GM19099 (cell line): ENCODE results near the gene CDK14.

Experiments
- POLR2A ChIP-seq: IDR thresholded peaks from 3 replicates; pipeline ENCODE4 v1.6.1; 2011; ENCODE audit warnings: low read depth; ENCODE audit not compliant: insufficient read length; ENCODE audit errors: extremely low read depth

Gene CDK14

DNA sequence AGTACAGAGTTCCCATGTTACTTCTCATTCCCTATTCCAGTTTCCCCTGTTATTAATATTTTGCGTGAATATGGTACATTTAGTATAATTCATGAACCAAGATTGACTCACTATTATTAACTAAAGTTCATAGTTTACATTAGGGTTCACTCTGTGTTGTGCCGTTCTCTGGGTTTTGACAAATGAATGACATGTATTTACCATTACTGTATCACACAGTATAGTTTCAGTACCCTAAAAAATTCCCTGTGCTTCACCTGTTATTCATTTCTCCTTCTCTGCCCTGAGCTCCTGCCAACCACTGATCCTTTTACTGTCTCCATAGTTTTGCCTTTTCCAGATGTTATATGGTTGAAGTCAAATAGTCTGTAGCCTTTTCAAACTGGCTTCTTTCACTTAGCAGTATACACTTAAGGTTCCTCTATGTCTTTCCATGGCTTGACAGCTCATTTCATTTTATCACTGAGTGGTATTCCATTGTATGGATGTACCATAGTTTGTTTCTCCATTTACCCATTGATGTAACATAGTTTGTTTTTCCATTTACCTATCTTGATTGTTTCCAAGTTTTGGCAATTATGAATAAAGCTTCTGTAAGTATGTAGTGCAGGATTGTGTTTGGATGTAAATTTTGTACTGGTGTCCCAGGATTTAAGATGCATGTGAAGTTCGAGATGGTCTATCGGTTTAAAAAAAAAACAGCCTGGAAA, 58.8 kb downstream of the CDK14 start:
- TF ChIP-seq POLR2A = no peak

DNA sequence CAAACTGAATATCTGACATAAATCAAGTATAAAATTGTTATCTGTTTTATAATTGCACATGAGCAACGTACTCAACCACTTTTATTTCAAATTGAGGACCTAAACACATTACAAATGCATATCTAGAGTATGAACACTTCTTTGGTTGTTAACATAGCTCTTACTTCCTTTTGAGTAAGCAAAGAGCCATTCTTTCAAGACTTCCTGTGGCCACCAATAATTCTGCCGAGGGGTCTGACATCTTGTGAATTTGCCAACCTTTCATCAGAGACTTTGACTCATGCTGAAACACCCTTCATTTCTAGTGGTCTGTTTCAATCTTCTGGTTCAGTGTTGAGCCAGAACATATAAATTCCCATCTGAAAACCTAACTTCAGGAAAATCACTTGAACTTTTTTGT, 59.4 kb downstream of the CDK14 start:
- no peak for TF ChIP-seq POLR2A

DNA sequence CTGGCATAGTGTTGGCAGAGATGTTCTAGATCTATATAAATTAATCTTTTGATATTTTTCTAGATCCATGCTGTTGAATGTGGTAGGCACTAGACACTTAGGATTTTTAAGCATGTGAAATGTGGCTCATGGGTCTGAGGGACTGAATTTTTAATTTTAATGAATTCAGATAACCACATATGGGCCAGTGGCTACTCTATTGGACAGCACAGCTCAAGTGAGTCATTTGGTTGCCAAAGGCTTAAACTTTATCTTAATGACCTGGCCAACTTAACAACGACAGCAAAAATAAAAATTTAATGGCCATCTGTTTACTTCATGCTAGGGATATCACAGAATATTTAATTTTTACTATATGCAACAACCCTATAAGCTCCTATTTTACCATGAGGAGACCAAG, 61.4 kb downstream of the CDK14 start:
- TF ChIP-seq POLR2A = no peak

DNA sequence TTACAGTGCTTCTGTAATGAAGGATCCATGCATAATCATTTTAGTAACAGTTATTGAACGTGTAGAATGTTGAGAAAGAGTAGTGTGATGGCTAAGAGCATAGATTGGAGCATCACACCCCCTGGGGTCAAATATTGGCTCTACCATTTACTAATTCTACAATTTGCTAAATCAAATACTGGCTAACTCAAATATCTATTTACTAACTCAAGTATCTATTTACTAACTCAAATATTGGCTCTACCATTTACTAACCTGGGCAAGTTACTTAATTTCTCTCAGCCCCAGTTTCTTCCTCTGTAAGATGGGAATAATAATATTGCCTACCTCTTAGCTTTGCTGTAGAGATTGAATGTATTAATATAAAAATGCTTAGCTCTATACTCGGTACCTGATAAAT, 64.0 kb downstream of the CDK14 start:
- no peak for TF ChIP-seq POLR2A

DNA sequence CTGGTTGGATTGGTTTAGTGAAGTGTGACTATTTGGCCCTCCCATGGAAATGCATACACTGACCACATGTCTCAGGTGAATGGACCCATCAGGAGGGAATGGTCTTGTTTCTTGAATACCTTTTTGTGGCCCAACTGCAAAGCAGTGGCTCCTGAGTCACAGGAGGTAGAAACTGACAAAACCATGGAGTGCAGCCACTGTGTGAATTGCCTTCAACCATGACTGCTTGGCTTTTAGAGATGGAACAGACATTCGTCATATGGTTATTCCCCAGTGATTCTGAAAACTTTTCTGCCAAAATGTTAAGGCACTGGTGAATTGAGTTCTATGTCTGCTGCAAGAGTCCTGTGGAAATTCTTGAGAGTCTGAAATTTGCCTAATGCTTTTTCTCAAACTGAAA, 64.7 kb downstream of the CDK14 start:
- no peak for TF ChIP-seq POLR2A

DNA sequence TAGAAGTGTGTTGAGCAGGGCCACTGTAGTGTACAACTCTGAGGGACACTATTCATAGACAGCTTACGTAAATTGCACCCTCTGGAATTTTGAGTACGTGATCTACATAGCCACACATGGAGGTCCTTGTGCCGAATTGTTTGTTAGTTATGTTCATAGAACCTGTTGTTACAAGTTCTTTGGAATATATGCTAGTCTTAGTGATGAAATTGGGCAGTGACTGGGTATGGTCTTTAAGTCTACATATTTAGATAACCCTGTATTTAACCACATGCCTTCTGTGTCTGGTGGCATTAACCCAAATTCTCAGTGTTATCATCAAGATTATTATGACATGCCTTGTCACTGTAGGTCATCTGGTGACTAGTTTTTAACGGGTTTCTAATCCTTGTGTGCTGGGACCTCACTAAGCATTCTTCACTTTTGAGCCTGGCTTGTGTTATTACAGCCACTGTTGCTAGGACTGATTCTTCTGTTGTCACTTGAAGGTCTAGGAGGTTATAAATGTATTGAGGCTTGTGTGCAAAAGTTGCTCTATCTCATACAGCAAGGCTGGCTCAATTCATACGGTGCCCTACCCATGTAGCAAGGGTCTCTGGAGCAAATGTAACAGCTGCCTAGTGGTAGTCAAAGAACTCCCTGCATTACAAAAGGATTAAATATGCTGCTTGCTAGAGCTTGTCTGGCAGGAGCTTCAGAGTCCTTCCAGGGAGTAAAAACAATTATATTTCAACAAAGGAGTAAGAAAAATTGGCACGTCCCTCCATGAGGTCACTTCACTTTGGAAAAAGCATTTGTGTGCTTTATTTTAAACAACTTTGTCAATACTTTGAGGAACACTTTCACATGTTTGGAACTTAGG, 65.4 kb downstream of the CDK14 start:
- TF ChIP-seq POLR2A = no peak

DNA sequence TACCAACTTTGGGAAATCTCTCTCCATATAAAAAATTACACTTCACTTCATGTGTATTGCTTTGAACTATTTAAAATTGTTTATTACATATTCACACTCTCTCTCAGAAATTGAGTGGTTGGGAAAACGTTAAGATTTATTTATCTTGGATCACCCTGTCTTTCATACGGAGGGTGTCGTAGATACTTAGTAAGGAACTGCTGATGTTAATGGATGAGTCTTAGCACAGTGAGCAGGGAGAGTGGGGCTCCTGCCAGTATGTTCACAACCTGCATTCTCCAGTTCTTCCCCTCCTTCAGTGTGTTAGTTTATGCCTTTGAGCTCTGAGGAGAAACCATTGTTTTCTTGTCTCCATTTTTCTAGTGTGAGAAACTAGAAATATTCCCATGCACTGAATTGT, 67.1 kb downstream of the CDK14 start:
- no peak for TF ChIP-seq POLR2A

DNA sequence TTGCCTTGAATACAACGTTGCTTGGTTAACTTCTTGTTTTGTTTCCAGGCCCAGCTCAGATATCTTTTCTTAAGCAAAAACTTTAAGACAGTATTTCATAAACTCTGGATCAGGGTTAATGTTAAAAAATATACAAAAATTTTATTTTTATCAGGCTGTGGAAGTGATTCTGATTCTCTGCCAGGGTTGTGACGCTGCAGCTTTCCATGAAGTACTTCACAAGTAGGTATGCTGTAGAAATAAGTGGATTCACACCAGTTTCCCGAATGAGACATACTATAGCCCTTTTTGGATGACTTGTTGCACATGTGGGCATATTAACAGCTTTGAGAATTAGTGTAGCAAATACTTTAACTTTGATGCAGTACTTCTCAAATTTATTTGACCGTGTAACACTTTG, 70.1 kb downstream of the CDK14 start:
- no peak for TF ChIP-seq POLR2A

DNA sequence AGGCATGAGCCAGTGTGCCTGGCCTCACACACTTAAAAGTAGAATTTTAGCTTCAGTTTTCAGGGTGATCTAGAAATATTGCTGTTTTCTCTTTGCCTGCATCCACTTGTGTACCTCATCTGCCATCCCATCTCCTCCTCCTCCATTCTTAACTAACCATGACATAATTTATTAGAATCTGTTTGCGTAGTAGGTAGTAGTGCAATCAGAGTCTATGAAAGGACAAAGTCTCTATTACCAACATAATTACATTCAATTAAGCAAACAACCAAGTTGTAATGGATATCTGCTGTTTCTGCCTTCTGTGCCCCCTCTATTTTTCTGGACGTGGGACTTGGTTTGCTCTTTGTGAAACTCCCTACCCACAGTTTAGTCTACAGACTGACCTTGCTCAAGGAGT, 72.9 kb downstream of the CDK14 start:
- TF ChIP-seq POLR2A = no peak

DNA sequence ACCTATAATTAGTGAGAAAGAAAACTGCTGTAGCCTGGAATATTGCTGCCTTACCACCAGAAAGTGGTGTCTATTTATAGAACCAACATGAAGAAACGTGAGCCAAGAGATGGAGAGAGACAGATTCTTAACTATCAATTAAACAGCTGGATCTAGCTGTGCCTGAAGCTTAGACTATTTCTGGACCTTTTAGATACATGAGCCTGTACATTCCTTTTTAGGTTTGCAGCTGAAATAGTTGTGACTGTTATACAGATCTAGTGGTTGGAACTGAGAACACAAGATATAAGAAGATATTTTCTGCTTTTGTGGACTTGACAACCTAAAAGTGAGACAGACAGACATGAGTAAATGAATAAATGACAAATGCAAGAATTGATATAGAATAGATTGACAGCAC, 73.4 kb downstream of the CDK14 start:
- no peak for TF ChIP-seq POLR2A

DNA sequence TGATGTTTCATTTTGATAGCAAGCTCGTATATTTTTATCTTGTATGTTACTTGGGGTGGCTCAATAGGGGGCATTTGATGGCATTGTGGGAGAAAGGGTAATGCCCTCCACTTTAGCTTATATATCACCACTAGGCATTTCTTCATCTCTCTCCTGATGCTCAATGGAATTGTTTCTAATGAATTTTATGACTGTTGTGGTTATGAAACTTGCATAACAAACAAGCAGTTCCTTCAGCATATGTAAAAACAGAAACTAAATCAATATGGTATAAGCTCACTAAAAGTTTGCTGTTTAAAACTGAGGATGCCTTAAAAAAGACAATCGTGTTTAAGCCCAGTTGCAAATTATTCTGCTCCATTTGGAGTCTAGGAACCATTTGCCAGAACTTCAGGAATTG, 75.5 kb downstream of the CDK14 start:
- TF ChIP-seq POLR2A = no peak

DNA sequence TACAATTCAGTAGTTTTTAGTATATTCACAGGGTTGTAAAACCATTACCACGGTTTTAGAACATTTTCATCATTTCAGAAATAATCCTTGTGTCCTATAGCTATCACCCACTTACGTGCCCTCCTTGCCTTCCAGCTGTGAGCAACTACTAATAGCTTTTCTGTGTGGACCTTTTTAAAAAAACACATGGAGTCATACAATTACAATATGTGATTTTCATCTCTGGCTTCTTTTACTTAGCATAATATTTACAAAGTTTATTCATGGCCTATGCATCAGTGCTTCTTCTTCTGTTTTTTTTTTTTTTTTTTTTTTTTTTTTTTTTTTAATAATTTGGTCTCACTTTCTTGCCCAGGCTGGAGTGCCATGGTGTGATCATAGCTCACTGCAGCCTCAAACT, 76.1 kb downstream of the CDK14 start:
- TF ChIP-seq POLR2A = no peak

DNA sequence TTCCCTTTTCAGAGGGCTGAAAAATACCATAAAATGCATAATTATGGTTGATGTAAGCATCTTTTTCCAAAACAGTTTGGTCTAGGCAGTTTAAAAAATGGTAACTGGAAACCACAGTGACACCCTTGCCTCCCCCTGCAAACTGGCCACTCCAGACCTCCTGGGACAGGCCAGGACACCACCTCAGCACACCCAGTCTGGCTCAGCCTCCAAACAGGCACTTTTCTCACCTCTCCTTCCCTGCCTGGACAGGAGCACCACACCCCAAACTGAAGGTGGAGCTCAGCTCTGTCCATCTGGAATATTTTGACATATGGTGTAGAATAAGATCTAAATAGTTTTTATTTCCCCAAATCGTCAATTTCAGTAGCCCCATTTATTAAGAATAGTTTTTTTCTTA, 78.5 kb downstream of the CDK14 start:
- TF ChIP-seq POLR2A = no peak

DNA sequence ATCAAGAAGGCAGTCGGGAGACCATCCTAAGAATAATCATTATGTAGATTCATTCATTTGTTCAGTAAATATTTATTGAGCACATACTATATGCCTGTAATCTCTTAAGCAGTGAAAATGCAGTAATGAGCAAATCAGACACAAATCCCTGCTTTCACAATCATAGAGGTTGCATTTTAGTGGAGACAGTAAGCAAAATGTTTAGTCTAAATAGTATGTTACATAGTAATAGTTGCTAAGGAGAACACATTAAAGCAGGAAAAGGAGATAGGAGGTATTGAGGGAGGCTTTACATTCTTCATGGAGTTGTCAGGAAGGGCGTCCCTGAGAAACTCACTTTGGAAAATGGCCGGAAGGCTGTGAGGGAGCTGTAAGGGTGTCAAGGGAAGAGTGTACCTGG, 79.9 kb downstream of the CDK14 start:
- TF ChIP-seq POLR2A = no peak

DNA sequence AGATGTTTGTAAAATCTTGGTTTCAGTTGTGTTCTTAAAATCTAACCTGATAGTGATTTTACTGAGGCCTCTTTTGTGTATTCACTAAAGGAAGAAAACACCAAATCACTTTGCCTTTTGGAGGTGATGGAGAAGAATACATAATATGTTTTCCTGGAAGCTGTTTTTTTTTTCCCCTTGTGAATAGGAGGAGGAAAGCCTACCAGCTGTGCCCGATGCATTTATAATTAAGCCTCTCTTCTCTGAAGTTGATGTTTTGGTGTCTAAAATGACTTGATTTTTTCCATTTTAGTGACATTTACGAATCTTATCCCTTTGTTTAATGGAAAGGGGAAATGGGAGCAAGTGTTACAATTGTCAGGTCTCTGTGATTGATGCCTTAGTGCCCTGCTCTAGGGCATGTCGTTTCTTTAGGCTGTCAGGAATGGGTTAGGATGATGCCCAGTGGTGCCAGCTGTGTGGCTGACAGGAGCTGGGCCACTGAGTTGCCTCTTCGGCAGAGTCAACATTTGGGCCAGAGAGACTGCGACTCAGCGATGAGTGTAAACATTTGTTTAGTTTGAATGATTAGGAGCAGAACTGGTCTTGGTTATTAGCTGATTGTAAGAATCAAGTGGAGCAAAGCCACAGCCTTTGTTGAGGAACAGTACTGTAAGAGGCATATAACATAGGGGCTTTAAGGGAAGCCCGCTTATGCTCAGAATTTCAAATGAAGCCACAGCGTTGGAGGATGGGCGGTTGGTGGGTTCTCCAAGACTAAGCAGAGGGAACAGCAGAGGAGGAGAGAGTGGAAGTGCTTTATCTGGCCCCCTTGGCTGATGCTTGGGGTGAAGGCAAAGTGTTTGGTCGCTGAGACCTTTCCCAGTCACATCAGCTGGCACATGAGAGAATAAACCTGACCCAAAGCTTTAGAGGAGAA, 81.6 kb downstream of the CDK14 start:
- TF ChIP-seq POLR2A = no peak
